K562 (cell line): Measurements from ENCODE around the gene LIF.

ENCODE experiments used
- BRF2 ChIP-seq: IDR thresholded peaks from 3 replicates; pipeline ENCODE4 v1.6.1; 2011; ENCODE audit warnings: borderline replicate concordance, mild to moderate bottlenecking; ENCODE audit not compliant: insufficient read length, insufficient read depth
- EGR1 ChIP-seq: fragments of 450-650 bp; conservative IDR thresholded peaks from 2 replicates; pipeline ENCODE4 v1.6.1; 2017; ENCODE audit warnings: mild to moderate bottlenecking
- ETV6 ChIP-seq, 3 experiments: fragments of 150-350 bp in 1 of 3; sonication (generic) in 1 of 3; formaldehyde crosslinking in 1 of 3; IDR thresholded peaks; 2 replicates each; pipeline versions ENCODE4 v1.6.1 to v1.8.0; 2014 to 2022; ENCODE audit warnings: borderline replicate concordance in 2 of 3, low read depth in 2 of 3, antibody characterized with exemption in 1 of 3, low read length in 1 of 3, mild to moderate bottlenecking in 1 of 3, missing genetic modification reagents in 1 of 3
- MBD2 ChIP-seq: sonication (generic); IDR thresholded peaks from 2 replicates; pipeline ENCODE4 v1.6.1; 2016; ENCODE audit warnings: low read depth, borderline replicate concordance
- NUFIP1 ChIP-seq: fragments of 450-650 bp; IDR thresholded peaks from 2 replicates; pipeline ENCODE4 v1.6.1; 2018; ENCODE audit not compliant: partially characterized antibody

DNA sequence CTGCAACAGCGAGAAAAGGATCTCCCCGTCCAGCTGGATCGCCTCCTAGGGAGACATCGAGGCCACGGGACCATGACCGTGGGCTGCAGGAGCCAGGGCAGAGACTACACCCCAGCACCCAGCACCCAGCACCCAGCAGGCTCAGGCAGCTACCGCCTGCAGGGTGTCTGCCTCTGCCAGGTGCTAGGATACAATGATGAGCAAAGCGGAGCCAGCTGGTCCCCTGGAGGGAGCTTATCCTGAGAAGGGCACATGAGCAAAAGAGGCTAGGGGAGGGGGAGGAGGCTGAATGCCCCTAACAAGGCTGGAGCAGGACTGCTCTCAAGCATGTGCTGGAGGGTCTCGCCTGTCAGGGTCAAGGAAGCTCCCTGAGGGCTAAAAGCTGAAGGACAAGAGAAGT, 47.5 kb upstream of the LIF start:
- TF ChIP-seq ETV6 (IDR thresholded peaks at IDR 0.05; ENCODE audit: borderline replicate concordance in 1 of 2, low read depth in 2 of 2, low read length in 1 of 2): no peak
- no peak for TF ChIP-seq ETV6 (CRISPR knock-in tag; IDR thresholded peaks at IDR 0.05; ENCODE audit: borderline replicate concordance)
- TF ChIP-seq BRF2: no peak
- TF ChIP-seq EGR1: no peak
- no peak for TF ChIP-seq MBD2
- no peak for TF ChIP-seq NUFIP1
